ENCODE results near the gene BLTP3A. TPM values are rescaled to one million over a fixed set of nuclear protein-coding genes. Genes with fewer than 3 reads are reported as not detected.
"Not testable (repeated sequence)": the region's sequence is repeated elsewhere in the genome, so short reads cannot be mapped to it uniquely, and the experiment has no call there.

Gene BLTP3A
- total RNA-seq, 1 experiment from 2014 or later = 18.7 TPM

- no peak for TF ChIP-seq E2F1 (CRISPR knock-in tag; IDR thresholded peaks at IDR 0.05)
- no peak for TF ChIP-seq HMGA2 (CRISPR knock-in tag; IDR thresholded peaks at IDR 0.05)
- TF ChIP-seq FOXK1 (CRISPR knock-in tag; IDR thresholded peaks at IDR 0.05) = no peak
Measured at GRCh38 chr6:34798057-34798456, 6.2 kb downstream of the BLTP3A start (continued).

- no peak overlapping the region for H3K27ac Mint-ChIP-seq
- H3K4me3 Mint-ChIP-seq = no peak overlapping the region
- no peak for DNase-seq (ENCODE audit: low spot score)
- ChIA-PET CTCF (interaction anchor here (1.0 kb wide), 1 partner anchor 187 kb away, joined by 3 read pairs; no protein-coding TSS in a partner anchor), POLR2A (no interaction called here)
- no peaks in the 10 kb centered on the region for H3K27me3 Mint-ChIP-seq (ENCODE audit: low read depth)
- ATAC-seq = no peak
- TF ChIP-seq ATF2 (CRISPR knock-in tag; IDR thresholded peaks at IDR 0.05; ENCODE audit: borderline replicate concordance, low read depth) = no peak
- no peaks in the 10 kb centered on the region for H3K36me3 Mint-ChIP-seq
- H3K9me3 Mint-ChIP-seq = no peaks in the 10 kb centered on the region
- H3K4me1 Mint-ChIP-seq = no peaks in the 10 kb centered on the region
Measured at GRCh38 chr6:34799547-34799946, 7.7 kb downstream of the BLTP3A start.

GRCh38 chr6:34804543-34804942 lies 12.7 kb downstream of the BLTP3A start:
- CTCF ChIA-PET = no interaction called here
- no peak for ATAC-seq
- H3K4me3 Mint-ChIP-seq = no peak overlapping the region
- no peaks in the 10 kb centered on the region for H3K9me3 Mint-ChIP-seq
- DNase-seq (ENCODE audit: low spot score) = no peak
- H3K27me3 Mint-ChIP-seq (ENCODE audit: low read depth) = no peaks in the 10 kb centered on the region
- no peak for TF ChIP-seq ZBTB21 (CRISPR knock-in tag; IDR thresholded peaks at IDR 0.05; ENCODE audit: borderline replicate concordance)
- H3K36me3 Mint-ChIP-seq = no peaks in the 10 kb centered on the region
- H3K4me1 Mint-ChIP-seq = no peaks in the 10 kb centered on the region
- H3K27ac Mint-ChIP-seq = no peak overlapping the region
- POLR2A ChIA-PET = interaction anchor here (1.9 kb wide), 1 partner anchor 13 kb away, joined by 5 read pairs; the partner anchor contains the start of gene BLTP3A

GRCh38 chr6:34805074-34805473 lies 13.2 kb downstream of the BLTP3A start:
- CTCF ChIA-PET; DNase-seq (ENCODE audit: low spot score); H3K4me3 Mint-ChIP-seq; H3K9me3 Mint-ChIP-seq; H3K36me3 Mint-ChIP-seq; ATAC-seq; H3K4me1 Mint-ChIP-seq; H3K27ac Mint-ChIP-seq; H3K27me3 Mint-ChIP-seq (ENCODE audit: low read depth): not testable (repeated sequence)
- POLR2A ChIA-PET = interaction anchor here (0.5 to 1.9 kb wide), 3 partner anchors 13 to 121 kb away, joined by 3 to 5 read pairs (median 4); partner anchors contain the start of gene BLTP3A

- H3K9me3 Mint-ChIP-seq = no peaks in the 10 kb centered on the region
- no peak for TF ChIP-seq USF2 (CRISPR knock-in tag; IDR thresholded peaks at IDR 0.05)
- no peak for TF ChIP-seq ZNF232 (CRISPR knock-in tag; IDR thresholded peaks at IDR 0.05)
- no peak for TF ChIP-seq NFATC4 (CRISPR knock-in tag; IDR thresholded peaks at IDR 0.05)
- no peak for TF ChIP-seq ZNF263 (CRISPR knock-in tag; IDR thresholded peaks at IDR 0.05; ENCODE audit: low read depth)
- TF ChIP-seq ZNF425 (CRISPR knock-in tag; conservative IDR thresholded peaks at IDR 0.05) = no peak
- TF ChIP-seq PRRX2 (CRISPR knock-in tag; IDR thresholded peaks at IDR 0.05) = no peak
- no peak for TF ChIP-seq ATF3 (CRISPR knock-in tag; conservative IDR thresholded peaks at IDR 0.05)
- TF ChIP-seq PREB (CRISPR knock-in tag; IDR thresholded peaks at IDR 0.05; ENCODE audit: borderline replicate concordance) = no peak
- TF ChIP-seq ELF4 (CRISPR knock-in tag; IDR thresholded peaks at IDR 0.05; ENCODE audit: low read depth) = no peak
- no peak for TF ChIP-seq E2F1 (CRISPR knock-in tag; IDR thresholded peaks at IDR 0.05)
- no peak for TF ChIP-seq JAZF1 (CRISPR knock-in tag; IDR thresholded peaks at IDR 0.05)
- no peak for TF ChIP-seq ZNF219 (CRISPR knock-in tag; IDR thresholded peaks at IDR 0.05; ENCODE audit: borderline replicate concordance)
- no peak for TF ChIP-seq IRF2 (CRISPR knock-in tag; IDR thresholded peaks at IDR 0.05; ENCODE audit: borderline replicate concordance, low read depth)
- H3K4me1 Mint-ChIP-seq = no peaks in the 10 kb centered on the region
- H3K4me3 Mint-ChIP-seq = no peak overlapping the region
- H3K27me3 Mint-ChIP-seq (ENCODE audit: low read depth) = no peaks in the 10 kb centered on the region
- DNase-seq (ENCODE audit: low spot score) (no peak), ATAC-seq (no peak)
- H3K27ac Mint-ChIP-seq = no peak overlapping the region
- H3K36me3 Mint-ChIP-seq = no peaks in the 10 kb centered on the region
- ChIA-PET POLR2A (no interaction called here), CTCF (interaction anchor here (0.6 kb wide), 3 partner anchors 11 to 334 kb away, joined by 3 to 6 read pairs (median 3); partner anchors contain the start of gene TCP11)
Measured at GRCh38 chr6:34806738-34807453, 15.0 kb downstream of the BLTP3A start.

Data from WTC11 (cell line).